Erythroblast (primary cell): ENCODE measurements around the gene ADCY4.

Source experiments
- GATA1 ChIP-seq: IDR thresholded peaks from 2 replicates; pipeline ENCODE4 v1.6.1; 2011; ENCODE audit warnings: low read depth, mild to moderate bottlenecking, control low read depth, low read length, moderate library complexity
- POLR2A ChIP-seq: IDR thresholded peaks from 2 replicates; pipeline ENCODE4 v1.6.1; 2011; ENCODE audit warnings: mild to moderate bottlenecking, low read length

DNA sequence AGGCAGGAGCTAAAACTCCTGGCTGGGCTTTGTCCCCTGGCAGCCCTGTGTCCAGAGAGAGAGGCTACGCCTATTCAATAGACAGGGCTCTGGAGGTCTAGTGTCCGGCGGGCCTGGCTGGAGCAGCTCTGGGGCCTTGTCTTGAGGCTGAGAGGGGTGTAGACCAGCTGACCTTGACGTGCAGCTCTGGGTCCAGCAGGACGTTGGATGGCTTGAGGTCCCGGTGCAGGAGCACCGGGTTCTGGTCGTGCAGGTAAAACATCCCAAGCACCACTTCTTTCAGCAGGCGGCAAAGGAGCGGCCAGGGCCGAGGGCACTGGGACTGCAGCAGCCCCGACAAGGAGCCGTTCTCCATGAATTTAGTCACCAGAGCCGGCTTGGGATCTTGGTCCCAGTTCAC is 4.0 kb upstream of the ADCY4 start:
- no peak for TF ChIP-seq POLR2A
- no peak for TF ChIP-seq GATA1
